GM19438 (cell line): ENCODE results near the gene TMEM209.
"Not testable (repeated sequence)": the region's sequence is repeated elsewhere in the genome, so short reads cannot be mapped to it uniquely, and the experiment has no call there.

Source experiments
- ATAC-seq: cut with Tn5 transposase; IDR thresholded peaks from one replicate; pipeline ENCODE4 v1.9.1; 2021; ENCODE audit warnings: low read depth; ENCODE audit not compliant: unreplicated experiment

Gene TMEM209

DNA sequence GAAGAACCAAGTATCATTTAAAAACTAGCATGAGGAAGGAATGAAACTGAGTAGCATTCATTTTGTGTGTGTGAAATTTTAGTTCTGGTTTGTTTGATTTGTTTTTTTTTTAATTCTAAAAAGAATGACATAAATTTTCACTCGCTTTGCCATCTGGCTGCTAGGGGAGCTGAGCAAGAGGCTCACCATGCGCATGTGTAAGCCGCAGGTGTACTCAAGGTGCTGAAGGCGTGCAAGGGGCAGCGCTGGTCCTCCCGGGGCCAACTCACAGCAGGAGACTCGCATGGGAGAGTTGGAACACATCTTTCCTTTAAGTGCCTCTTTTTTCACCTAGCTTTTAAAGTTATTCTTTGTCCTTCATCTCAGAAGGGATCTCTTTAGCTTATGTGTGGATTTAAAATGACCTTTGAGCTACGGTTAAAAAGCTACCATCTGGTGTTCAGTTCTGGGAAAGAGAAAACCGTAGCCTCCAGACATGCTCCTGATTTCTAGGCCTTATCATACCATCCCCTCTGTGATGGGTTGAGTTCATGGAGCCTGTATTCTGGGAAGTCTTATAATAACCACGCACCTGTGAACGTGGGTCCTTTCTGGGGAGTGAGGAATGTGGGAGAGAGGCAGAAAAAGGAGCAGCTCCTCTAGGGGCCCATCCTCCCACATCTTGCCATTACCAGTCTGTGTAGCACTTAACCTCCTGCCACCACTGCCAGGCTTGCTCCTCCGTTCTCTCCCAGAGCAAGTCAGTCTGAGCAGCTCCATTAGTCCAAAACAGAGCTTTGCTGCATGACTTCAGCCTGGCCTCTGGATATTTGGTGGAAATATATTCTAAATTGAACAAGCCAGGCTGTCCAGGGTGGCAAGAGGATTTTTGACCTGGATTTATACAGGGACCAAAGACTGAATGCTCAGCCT, 73.0 kb downstream of the TMEM209 start:
- no peak for ATAC-seq

DNA sequence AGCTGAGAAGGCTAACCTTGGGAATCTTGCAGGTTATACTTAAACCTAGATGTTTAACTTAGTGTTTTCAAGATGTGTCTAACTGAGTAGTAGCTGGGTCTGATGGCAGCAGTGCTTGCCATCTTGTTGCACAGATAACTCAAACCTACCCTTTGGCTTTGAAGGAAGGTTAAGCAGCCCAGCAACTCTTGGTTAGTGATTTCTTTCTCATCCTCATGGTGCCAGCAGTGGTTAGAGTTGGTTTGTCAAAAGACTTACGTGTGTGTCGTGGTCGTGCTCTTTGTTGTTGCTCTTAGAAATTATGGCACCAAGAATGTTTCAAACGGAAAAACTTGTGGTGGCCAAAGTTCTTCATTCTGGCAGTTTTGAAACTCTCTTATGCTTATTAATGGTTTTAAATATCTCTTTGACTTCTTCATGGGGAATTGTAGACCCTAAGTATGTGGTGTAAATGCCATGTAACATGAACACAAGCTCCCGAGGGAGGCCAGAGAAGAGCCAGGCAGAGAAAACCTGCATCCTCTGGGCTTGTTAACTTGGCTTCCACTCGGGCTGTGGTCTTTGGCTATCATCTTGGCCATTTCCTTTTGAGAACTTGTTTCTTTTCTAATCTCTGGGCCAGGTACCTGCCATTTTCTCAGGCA, 73.9 kb downstream of the TMEM209 start:
- ATAC-seq: no peak

DNA sequence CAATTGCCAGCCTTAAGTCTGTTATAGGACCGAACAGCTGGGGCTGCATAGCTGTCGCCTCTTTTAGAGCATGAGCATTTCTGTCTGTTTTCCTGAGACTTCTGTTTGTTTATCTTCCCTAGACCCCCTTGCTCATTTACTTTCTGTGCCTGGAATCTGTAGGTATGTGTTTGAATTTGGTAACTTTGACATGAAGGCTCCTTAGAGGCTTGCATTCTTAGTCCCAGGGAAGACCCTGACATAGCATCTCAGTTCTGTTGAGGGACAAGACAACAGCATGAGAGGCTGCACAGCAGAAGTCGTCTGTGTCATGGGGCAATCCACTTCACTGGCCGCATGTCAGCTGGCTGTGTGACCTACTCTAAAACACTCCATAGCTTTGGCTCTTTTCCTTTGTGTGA, 76.2 kb downstream of the TMEM209 start:
- no peak for ATAC-seq

DNA sequence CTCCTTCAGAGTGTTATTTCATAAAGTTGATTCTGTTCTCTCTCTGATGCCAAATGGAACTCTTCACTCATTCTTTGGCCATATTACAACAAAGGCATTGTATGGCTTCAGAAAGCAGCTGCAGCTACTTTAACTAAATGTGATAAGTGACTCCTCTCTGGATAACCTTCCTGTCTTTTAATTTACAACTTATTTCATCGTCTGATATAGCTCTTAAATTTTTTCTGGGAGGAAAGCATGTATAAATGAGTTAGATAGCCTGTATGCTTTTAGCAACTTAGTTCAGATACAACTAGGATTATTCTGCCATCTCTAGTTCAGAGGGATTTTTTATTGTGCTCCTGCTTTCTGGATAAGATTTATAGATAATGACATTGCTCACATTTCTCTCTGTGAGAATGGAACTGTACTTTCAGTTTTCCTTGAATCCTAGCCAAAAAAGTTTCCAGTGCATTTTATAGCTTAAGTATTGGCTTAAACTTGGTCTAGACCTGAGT, 77.3 kb downstream of the TMEM209 start:
- ATAC-seq: no peak

DNA sequence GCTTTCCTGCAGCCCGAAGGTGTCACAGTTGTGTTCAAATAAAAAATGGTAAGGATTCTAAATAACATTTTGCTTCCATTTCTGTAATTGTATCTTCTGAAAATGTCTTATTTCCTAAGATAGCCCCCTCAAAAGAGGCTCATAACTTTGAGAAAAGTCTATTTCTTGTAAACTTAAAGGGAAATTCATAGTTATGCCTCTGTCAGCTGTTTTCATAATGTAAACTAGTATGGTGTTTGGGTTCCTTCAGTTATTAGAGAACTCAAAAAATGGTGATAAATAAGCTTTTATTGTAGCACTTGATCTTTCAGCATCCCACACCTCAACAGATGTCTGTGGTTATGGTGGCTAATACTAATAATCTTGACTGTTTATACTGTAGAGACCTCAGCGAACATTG, 77.8 kb downstream of the TMEM209 start:
- no peak for ATAC-seq

DNA sequence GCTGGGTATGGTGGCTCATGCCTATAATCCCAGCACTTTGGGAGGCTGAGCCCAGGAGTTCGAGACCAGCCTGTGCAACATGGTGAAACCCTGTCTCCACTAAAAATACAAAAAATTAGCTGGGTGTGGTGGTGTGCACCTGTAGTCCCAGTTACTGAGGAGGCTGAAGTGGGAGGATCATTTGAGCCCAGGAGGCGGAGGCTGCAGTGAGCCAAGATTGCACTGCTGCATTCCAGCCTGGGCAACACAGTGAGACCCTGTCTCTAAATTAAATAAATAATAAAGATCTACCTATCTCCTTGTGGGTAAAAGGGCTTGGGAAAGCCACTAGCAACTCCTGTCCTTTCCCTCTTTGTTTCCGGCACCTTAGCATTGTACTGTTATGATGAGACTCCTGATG, 78.4 kb downstream of the TMEM209 start:
- not testable (repeated sequence) for ATAC-seq

DNA sequence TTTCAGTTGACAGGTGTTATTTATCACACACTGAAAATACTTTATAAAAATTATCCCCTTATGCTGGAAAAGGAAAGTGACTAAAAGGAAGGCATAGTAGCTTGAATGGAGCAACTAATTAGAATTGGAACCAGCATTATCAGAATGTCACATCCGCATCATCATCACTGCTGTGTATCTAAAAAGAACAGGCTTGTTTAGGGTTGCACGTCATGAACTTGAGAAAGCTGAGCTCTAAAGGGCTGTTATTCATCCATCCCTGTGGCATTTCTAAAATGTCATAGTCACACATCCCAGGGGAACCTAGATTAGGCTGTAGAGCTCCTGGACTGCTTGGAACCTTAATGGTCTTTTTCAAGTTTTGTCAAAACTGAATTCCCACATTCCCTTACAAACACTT, 80.5 kb downstream of the TMEM209 start:
- no peak for ATAC-seq

DNA sequence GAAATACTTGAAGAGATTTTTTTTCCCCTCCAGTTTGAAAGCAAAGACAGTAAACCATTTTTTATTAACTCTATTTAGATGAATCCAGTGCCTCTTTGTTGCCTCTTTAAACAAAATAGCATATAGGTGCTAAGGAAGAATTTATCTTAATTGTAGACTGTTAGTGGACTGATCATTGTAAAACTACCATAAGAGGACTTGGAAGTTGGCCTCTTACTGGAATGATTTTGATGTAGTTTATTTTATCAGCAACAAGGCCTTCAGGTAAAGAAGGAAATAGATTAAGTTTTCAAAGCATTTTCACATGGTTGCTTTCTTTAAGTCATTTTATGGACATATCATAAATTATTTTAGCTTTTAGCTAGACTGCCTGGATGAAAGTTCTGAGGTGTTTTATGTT, 81.7 kb downstream of the TMEM209 start:
- ATAC-seq: no peak

DNA sequence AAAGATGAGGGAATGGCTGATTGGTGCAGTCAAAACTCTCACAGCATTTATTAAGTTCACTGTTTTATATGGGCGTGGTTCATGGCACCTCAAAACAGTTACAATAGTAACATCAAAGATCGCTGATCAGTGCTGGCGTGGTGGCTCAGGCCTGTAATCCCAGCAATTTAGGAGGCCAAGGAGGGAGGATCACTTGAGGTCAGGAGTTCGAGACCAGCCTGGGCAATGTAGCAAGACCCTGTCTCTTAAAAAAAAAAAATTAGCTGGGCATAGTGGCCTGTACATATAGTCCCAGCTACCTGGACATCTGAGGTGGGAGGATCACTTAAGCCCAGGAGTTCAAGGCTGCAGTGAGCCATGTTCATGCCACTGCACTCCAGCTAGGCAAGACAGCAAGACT, 86.4 kb downstream of the TMEM209 start:
- no peak for ATAC-seq

DNA sequence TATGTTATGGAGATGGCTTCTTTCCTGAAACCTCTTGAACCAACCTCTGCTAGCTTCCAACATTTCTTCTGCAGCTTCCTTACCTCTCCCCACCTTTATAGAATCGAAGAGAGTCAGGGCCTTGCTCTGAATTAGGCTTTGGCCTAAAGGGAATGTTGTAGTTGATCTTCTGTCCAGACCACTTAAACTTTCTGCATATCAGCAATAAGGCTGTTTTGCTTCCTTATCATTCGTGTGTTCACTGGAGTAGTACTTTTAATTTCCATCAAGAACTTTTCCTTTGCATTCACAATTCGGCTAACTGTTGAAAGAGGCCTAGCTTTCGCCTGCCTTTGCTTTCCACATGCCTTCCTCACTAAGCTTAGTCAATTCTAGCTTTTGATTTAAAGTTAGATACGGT, 86.9 kb downstream of the TMEM209 start:
- no peak for ATAC-seq

DNA sequence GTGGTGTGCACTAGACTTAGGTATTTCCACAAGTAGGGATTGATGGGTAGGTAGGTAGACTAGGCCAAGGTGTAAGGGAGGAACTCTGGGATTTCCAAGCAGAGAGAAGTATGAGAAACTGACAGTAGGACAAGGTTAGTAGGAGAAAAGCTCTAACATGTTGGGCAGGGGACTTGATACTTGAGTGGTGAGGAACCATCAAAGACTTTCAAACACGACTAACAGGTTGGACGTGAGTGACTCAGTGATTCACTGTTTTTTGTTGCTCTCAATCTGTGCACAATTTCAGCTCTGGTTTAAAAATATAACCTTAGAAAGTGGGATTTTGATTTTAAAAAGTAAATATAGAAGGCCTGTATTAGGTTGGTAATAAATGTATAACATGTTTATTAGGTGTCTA, 90.4 kb downstream of the TMEM209 start:
- no peak for ATAC-seq
